ENCODE data around the gene YOD1. TPM values are rescaled to one million over a fixed set of nuclear protein-coding genes. Genes with fewer than 3 reads are reported as not detected.
"Not testable (repeated sequence)": the region's sequence is repeated elsewhere in the genome, so short reads cannot be mapped to it uniquely, and the experiment has no call there.

The YOD1 gene
- polyA plus RNA-seq, 1 donor (not counting 4 experiments of a cell fraction or from before 2014, with no cell fraction given): 5.2 TPM

- dilution Hi-C loops (cut with MboI; ENCODE audit: extremely low pct_ligation_motif_present, low sequenced_read_pairs): no loop called here
- H3K4me2 ChIP-seq (ENCODE audit: control insufficient read depth, extremely low read depth, insufficient read depth, low read depth, low read length): peak overlapping the region; percentile 14
Measured at GRCh38 chr1:207045453-207045852, 5.6 kb downstream of the YOD1 start.

GRCh38 chr1:207041397-207041796 lies 9.6 kb downstream of the YOD1 start:
- H3K9me1 ChIP-seq (ENCODE audit: control insufficient read depth, extremely low read depth, insufficient read depth, low read length); H3K4me3 ChIP-seq (ENCODE audit: control insufficient read depth in 2 of 3, extremely low read depth in 1 of 3, insufficient read depth in 2 of 3, low read depth in 1 of 3, low read length in 3 of 3); H3K36me3 ChIP-seq (ENCODE audit: control insufficient read depth in 2 of 2, extremely low read depth in 1 of 2, insufficient read depth in 2 of 2, low read length in 2 of 2); FAIRE-seq; dilution Hi-C loops (cut with MboI; ENCODE audit: extremely low pct_ligation_motif_present, low sequenced_read_pairs); DNase-seq (ENCODE audit: low read depth, low spot score); H3K9me3 ChIP-seq (ENCODE audit: control insufficient read depth, low read depth, low read length); H2AFZ ChIP-seq (ENCODE audit: control insufficient read depth, low read length); H4K20me1 ChIP-seq (ENCODE audit: control insufficient read depth, extremely low read depth, insufficient read depth, low read length); H3K27me3 ChIP-seq (ENCODE audit: control insufficient read depth, extremely low read depth, insufficient read depth, low read length); H3K4me1 ChIP-seq (ENCODE audit: control insufficient read depth, extremely low read depth, insufficient read depth, low read length); H3K4me2 ChIP-seq (ENCODE audit: control insufficient read depth, extremely low read depth, insufficient read depth, low read depth, low read length); H3K9ac ChIP-seq (ENCODE audit: control insufficient read depth, extremely low read depth, insufficient read depth, low read length); H3K27ac ChIP-seq (ENCODE audit: control insufficient read depth, insufficient read depth, low read length): not testable (repeated sequence)
- H3K79me2 ChIP-seq (ENCODE audit: control insufficient read depth, insufficient read depth, low read length): peaks cover 18% of the 10 kb centered on the region

More at GRCh38 chr1:207045453-207045852, 5.6 kb downstream of the YOD1 start:
- Histone ChIP-seq H3K27ac (ENCODE audit: control insufficient read depth, insufficient read depth, low read length) (no peak overlapping the region), H3K9me1 (ENCODE audit: control insufficient read depth, extremely low read depth, insufficient read depth, low read length) (no peaks in the 10 kb centered on the region), H3K79me2 (ENCODE audit: control insufficient read depth, insufficient read depth, low read length) (peaks cover 58% of the 10 kb centered on the region), H3K9ac (ENCODE audit: control insufficient read depth, extremely low read depth, insufficient read depth, low read length) (no peak overlapping the region), H2AFZ (ENCODE audit: control insufficient read depth, low read length) (no peak overlapping the region), H3K27me3 (ENCODE audit: control insufficient read depth, extremely low read depth, insufficient read depth, low read length) (no peaks in the 10 kb centered on the region), H3K9me3 (ENCODE audit: control insufficient read depth, low read depth, low read length) (no peaks in the 10 kb centered on the region), H3K4me3 (ENCODE audit: control insufficient read depth in 2 of 3, extremely low read depth in 1 of 3, insufficient read depth in 2 of 3, low read depth in 1 of 3, low read length in 3 of 3) (no peak overlapping the region), H4K20me1 (ENCODE audit: control insufficient read depth, extremely low read depth, insufficient read depth, low read length) (no peaks in the 10 kb centered on the region), H3K4me1 (ENCODE audit: control insufficient read depth, extremely low read depth, insufficient read depth, low read length) (peaks cover 31% of the 10 kb centered on the region), H3K36me3 (ENCODE audit: control insufficient read depth in 2 of 2, extremely low read depth in 1 of 2, insufficient read depth in 2 of 2, low read length in 2 of 2) (peaks cover 5 to 26% of the 10 kb centered on the region in 2 experiments)
- FAIRE-seq: no peak
- no peak for TF ChIP-seq CTCF (optimal IDR thresholded peaks at IDR 0.05 in 1 of 3, IDR thresholded peaks at IDR 0.05 in 1 of 3, conservative IDR thresholded peaks at IDR 0.05 in 1 of 3; ENCODE audit: extremely low read depth in 1 of 3, insufficient read depth in 2 of 3, low read length in 3 of 3)
- TF ChIP-seq EZH2 (IDR thresholded peaks at IDR 0.05; ENCODE audit: low read length): no peak
- DNase-seq (ENCODE audit: low read depth, low spot score): no peak

- H3K79me2 ChIP-seq (ENCODE audit: control insufficient read depth, insufficient read depth, low read length): peaks cover 5% of the 10 kb centered on the region
- peaks cover 10% of the 10 kb centered on the region for H3K4me1 ChIP-seq (ENCODE audit: control insufficient read depth, extremely low read depth, insufficient read depth, low read length)
- no peaks in the 10 kb centered on the region for H4K20me1 ChIP-seq (ENCODE audit: control insufficient read depth, extremely low read depth, insufficient read depth, low read length)
- FAIRE-seq (no peak), DNase-seq (ENCODE audit: low read depth, low spot score) (no peak)
- no peak overlapping the region for H3K4me2 ChIP-seq (ENCODE audit: control insufficient read depth, extremely low read depth, insufficient read depth, low read depth, low read length)
- H3K9ac ChIP-seq (ENCODE audit: control insufficient read depth, extremely low read depth, insufficient read depth, low read length): no peak overlapping the region
- H3K27ac ChIP-seq (ENCODE audit: control insufficient read depth, insufficient read depth, low read length): no peak overlapping the region
- TF ChIP-seq CTCF (optimal IDR thresholded peaks at IDR 0.05 in 1 of 3, IDR thresholded peaks at IDR 0.05 in 1 of 3, conservative IDR thresholded peaks at IDR 0.05 in 1 of 3; ENCODE audit: extremely low read depth in 1 of 3, insufficient read depth in 2 of 3, low read length in 3 of 3): no peak
- TF ChIP-seq EZH2 (IDR thresholded peaks at IDR 0.05; ENCODE audit: low read length): no peak
- no peaks in the 10 kb centered on the region for H3K27me3 ChIP-seq (ENCODE audit: control insufficient read depth, extremely low read depth, insufficient read depth, low read length)
- no peak overlapping the region for H2AFZ ChIP-seq (ENCODE audit: control insufficient read depth, low read length)
- H3K9me1 ChIP-seq (ENCODE audit: control insufficient read depth, extremely low read depth, insufficient read depth, low read length): no peaks in the 10 kb centered on the region
- no peak overlapping the region for H3K4me3 ChIP-seq (ENCODE audit: control insufficient read depth in 2 of 3, extremely low read depth in 1 of 3, insufficient read depth in 2 of 3, low read depth in 1 of 3, low read length in 3 of 3)
- H3K36me3 ChIP-seq (ENCODE audit: control insufficient read depth in 2 of 2, extremely low read depth in 1 of 2, insufficient read depth in 2 of 2, low read length in 2 of 2): peaks cover 0 to 3% of the 10 kb centered on the region in 2 experiments
- dilution Hi-C loops (cut with MboI; ENCODE audit: extremely low pct_ligation_motif_present, low sequenced_read_pairs): no loop called here
- H3K9me3 ChIP-seq (ENCODE audit: control insufficient read depth, low read depth, low read length): no peaks in the 10 kb centered on the region
Measured at GRCh38 chr1:207040181-207040533, 10.9 kb downstream of the YOD1 start.

Measured in keratinocyte (primary cell).